Choroid plexus epithelial cell (primary cell): ENCODE results near the gene APPBP2.
"Not testable (repeated sequence)": the region's sequence is repeated elsewhere in the genome, so short reads cannot be mapped to it uniquely, and the experiment has no call there.

Source experiments
- DNase-seq: peaks from one replicate; pipeline ENCODE4 v3.0.0-alpha.2; 2010; ENCODE audit warnings: low read depth
- H3K4me3 ChIP-seq: 2 replicates; pipeline ENCODE4 v1.5.1; 2011; ENCODE audit warnings: low read depth, mild to moderate bottlenecking, control low read depth, low read length, moderate library complexity
- TF ChIP-seq, protein P1 (sequence below): conservative IDR thresholded peaks from 2 replicates; pipeline ENCODE4 v1.5.1; 2011; ENCODE audit warnings: low read depth, mild to moderate bottlenecking, control low read depth, inconsistent platforms, low read length, moderate library complexity

APPBP2 gene

DNA sequence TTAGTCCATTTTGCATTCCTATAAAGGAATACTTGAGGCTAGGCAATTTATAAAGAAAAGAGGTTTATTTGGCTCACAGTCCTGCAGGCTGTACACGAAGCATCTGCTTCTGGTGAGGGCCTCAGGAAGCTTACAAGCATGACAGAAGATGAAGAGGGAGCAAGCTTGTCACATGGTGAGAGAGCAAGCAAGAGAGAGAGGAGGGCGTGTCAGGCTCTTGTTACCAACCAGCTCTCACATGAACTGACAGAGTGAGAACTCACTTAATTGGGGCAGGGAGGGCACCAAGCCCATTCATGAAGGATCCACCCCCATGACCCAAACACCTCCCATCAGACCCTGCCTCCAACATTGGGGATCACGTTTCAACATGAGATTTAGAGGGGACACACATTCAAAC is 102.2 kb downstream of the APPBP2 start:
- no peak overlapping the region for H3K4me3 ChIP-seq
- DNase-seq = no peak
- TF ChIP-seq, protein P1, sequence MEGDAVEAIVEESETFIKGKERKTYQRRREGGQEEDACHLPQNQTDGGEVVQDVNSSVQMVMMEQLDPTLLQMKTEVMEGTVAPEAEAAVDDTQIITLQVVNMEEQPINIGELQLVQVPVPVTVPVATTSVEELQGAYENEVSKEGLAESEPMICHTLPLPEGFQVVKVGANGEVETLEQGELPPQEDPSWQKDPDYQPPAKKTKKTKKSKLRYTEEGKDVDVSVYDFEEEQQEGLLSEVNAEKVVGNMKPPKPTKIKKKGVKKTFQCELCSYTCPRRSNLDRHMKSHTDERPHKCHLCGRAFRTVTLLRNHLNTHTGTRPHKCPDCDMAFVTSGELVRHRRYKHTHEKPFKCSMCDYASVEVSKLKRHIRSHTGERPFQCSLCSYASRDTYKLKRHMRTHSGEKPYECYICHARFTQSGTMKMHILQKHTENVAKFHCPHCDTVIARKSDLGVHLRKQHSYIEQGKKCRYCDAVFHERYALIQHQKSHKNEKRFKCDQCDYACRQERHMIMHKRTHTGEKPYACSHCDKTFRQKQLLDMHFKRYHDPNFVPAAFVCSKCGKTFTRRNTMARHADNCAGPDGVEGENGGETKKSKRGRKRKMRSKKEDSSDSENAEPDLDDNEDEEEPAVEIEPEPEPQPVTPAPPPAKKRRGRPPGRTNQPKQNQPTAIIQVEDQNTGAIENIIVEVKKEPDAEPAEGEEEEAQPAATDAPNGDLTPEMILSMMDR = no peak

DNA sequence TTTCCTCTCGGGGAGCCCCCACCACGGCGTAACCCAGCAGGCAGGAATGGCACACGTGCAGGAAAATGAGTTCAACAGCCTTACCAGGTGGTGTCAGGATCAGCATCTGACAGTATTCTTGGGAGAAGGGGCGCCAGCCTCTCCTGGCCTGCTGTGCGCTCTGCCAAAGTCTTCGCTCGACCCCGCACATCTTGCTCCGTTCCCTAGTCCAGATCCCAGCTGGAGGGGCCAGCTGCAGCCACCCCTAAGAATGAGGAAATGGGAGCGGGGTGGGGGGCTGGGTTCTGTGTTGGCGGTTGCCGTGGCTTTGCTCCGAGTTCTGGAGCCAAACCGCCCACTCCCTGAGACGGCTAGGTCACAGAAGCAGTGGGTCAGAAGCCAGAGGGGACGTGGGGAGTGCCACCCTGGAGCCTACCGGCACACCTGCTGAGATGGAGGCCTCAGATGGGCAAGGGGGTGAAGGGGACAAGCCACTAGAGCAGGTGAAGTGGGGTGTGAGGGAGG is 103.8 kb downstream of the APPBP2 start, which contains the start of gene CHCT1:
Gene CHCT1, plus strand, starts transcription at position 328 of the 504 bp plus-strand sequence. Its CDS starts 104 bp downstream, at position 432.
- TF ChIP-seq, protein P1 = no peak
- peak within 1 kb of the TSS; percentile 63 for H3K4me3 ChIP-seq
- DNase-seq = no peak

DNA sequence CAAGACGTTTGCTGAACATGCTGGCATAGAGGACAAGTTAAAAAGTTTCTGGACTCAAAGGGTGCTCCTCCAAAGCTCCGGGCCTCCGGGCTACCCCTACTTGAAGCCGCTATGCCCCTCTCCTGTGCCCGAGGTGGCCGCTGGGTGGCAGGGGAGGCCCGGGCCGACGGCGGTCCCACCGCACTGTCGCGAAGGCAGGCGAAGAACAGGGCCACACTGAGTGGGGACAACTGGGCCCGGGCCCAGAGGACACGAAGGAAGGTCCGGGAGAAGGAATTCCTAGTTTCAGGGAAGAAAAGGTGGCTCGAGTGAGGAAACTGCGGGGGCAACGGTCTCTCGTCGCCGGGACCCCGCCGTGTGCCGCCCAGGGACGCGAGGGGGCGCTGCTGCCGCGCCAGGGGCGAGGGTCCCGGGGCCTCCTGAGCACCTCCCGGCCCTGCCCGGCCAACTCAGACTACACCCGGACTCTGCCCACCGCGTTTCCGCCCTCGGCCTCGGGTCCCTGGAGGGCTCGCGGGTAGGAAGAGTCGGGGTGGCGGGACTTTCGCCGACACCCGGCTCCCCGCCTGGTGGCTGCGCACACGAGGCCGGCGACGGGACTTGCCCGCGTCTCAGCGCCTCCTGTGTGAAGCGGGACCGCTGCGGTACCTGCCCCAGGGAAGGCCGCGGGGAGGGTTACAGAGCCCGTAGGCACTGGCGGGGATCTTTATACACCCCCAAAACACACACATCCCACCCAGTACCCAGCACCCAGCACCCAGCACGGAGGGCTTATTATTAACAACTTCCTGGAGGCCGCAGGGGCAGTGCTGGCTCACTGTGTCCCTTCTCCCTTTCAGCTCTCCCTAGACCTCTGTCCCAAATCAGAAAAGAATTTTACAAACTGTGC is 104.5 kb downstream of the APPBP2 start:
- peak; percentile 55 for DNase-seq
- peak overlapping the region; percentile 63 for H3K4me3 ChIP-seq
- TF ChIP-seq, protein P1 = peak; percentile 81

GRCh38 chr17:60419875-60420274 is 106.2 kb downstream of the APPBP2 start:
- DNase-seq, H3K4me3 ChIP-seq: not testable (repeated sequence)

DNA sequence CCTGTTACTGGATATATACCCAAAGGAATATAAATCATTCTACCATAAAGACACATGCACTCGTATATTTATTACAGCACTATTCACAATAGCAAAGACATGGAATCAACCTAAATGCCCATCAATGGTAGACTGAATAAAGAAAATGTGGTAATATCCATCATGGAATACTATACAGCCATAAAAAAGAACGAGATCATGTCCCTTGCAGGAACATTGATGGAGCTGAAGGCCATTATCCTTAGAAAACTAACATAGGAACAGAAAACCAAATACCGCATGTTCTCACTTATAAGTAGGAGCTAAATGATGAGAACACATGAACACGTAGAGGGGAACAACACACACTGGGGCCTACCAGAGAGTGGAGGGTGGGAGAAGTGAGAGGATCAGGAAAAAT is 107.0 kb downstream of the APPBP2 start:
- DNase-seq, H3K4me3 ChIP-seq: not testable (repeated sequence)

DNA sequence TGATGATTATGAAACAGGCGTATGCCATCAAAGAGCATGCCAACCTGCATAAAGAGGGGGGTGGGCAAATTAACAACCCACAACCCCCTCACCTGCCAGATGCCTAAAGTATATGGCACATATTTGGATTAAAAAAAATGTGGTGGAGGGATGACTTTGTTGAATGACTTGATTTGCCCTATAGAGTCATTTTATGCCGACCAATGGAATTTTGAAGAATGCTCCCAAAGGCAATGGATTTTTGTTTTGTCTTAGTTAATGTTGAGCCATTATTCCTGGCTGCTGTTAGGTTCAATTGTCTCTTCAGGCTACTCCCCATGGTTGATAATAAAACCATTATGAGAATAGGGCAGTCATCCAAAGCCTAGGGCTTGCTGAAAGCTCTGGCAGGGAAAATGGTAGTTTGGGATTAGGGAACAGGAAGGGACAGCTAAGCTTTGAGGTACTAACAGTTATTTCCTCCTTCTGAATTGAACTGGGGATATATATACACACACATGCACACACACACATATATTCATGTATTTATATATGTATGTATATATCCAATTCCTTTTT is 109.6 kb downstream of the APPBP2 start:
- no peak overlapping the region for H3K4me3 ChIP-seq
- TF ChIP-seq, protein P1 = no peak
- no peak for DNase-seq

- TF ChIP-seq, protein P1 = no peak
- H3K4me3 ChIP-seq = no peak overlapping the region
- no peak for DNase-seq
Measured at GRCh38 chr17:60415146-60415545, 110.9 kb downstream of the APPBP2 start.

DNA sequence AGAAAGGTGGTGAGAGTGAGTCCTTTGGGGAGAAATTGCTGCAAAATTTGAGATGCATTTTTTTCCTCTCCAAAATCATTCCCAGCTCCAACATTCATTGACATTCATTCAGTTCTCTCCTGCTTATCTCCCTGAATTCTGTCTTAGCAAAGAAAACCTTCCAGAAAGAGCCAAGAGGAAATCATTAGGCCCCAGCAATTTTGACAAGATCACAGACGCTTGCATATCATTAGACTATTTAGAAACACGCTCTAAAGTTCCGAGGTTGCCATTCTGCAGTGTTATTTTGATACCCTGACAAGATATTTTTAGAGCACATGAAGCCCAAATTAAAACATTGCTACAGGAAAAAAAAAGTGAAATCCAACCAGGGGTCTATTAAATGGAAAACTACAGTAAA is 113.3 kb downstream of the APPBP2 start:
- TF ChIP-seq, protein P1 = no peak
- no peak for DNase-seq
- H3K4me3 ChIP-seq = no peak overlapping the region
